K562 (cell line): ENCODE results near the gene STK24. TPM values are rescaled to one million over a fixed set of nuclear protein-coding genes. Genes with fewer than 3 reads are reported as not detected.

Experiments
- ATAC-seq: fragments of 200-7000 bp; cut with Tn5 transposase; 3 replicates; pipeline ENCODE4 v1.9.1; 2020; ENCODE audit warnings: moderate library complexity
- BruUV-seq: library from RNA; stranded (reverse); fragments of 400-500 nt; replicated peaks from 2 replicates; lab custom pipeline; 2021; lab: Mats Ljungman, UMichigan
- CTCF ChIA-PET: fragments of 300-600 bp; formaldehyde crosslinking; extraction: SDS; loops from one replicate; lab custom pipeline; 2021; ENCODE audit warnings: low intra/inter-chr PET ratio; lab: Yijun Ruan, JAX
- POLR2A ChIA-PET: fragments of 300-600, 350-650 bp; sonication (Branson Sonifier 250); formaldehyde crosslinking; extraction: SDS; loops from one replicate; lab custom pipeline; 2021; ENCODE audit warnings: antibody characterized with exemption, inconsistent platforms; lab: Yijun Ruan, JAX
- DNase-seq, 4 experiments: peaks; one replicate each; pipeline versions ENCODE4 v3.0.0 to v3.0.0-alpha.2; 2011 to 2018; ENCODE audit warnings: low spot score in 3 of 4, mixed read lengths in 3 of 4; ENCODE audit errors: extremely low read depth in 1 of 4
- FAIRE-seq: peaks from 2 replicates; lab custom pipeline; 2011; peaks lifted over from hg19 to GRCh38; lab: Jason Lieb, UNC
- H2AFZ ChIP-seq: 2 replicates; pipeline ENCODE4 v1.6.0; 2011; ENCODE audit warnings: low read depth, low read length, control low read depth, inconsistent platforms
- H3K27ac ChIP-seq: fragments of 200-600 bp; 3 replicates; pipeline ENCODE4 v1.8.0; 2011; ENCODE audit warnings: low read depth, mild to moderate bottlenecking, control low read depth, inconsistent platforms, low read length, moderate library complexity, mixed read lengths; ENCODE audit errors: extremely low read depth
- H3K27me3 ChIP-seq, 2 experiments: fragments of 300-600 bp in 1 of 2; 2 replicates in 1 of 2; 3 replicates in 1 of 2; pipeline versions ENCODE4 v1.6.0 to v1.8.0; 2011; ENCODE audit warnings: inconsistent platforms in 2 of 2, low read length in 2 of 2, mild to moderate bottlenecking in 1 of 2, mixed read lengths in 1 of 2, moderate library complexity in 1 of 2; ENCODE audit not compliant: control insufficient read depth in 2 of 2, insufficient read depth in 2 of 2
- H3K36me3 ChIP-seq: fragments of 300-600 bp; 3 replicates; pipeline ENCODE4 v1.8.0; 2011; ENCODE audit warnings: mild to moderate bottlenecking, low read length, inconsistent platforms; ENCODE audit not compliant: control insufficient read depth, insufficient read depth
- H3K4me1 ChIP-seq, 2 experiments: fragments of 200-600 bp in 1 of 2; replicated peaks in 1 of 2; 2 replicates in 1 of 2; 3 replicates in 1 of 2; pipeline versions ENCODE4 v1.5.1 to v1.8.0; 2011; ENCODE audit warnings: inconsistent platforms in 2 of 2, low read length in 2 of 2, mild to moderate bottlenecking in 1 of 2, mixed read lengths in 1 of 2, moderate library complexity in 1 of 2; ENCODE audit not compliant: control insufficient read depth in 2 of 2, insufficient read depth in 2 of 2
- H3K4me2 ChIP-seq: 2 replicates; pipeline ENCODE4 v1.6.1; 2011; ENCODE audit warnings: low read length, control low read depth, inconsistent platforms, mixed read lengths; ENCODE audit not compliant: insufficient read depth
- H3K4me3 ChIP-seq: fragments of 200-600 bp; sonication (generic), shearing (Covaris generic); 2 replicates; pipeline ENCODE4 v1.5.1; 2016; ENCODE audit warnings: control low read depth, inconsistent platforms
- H3K79me2 ChIP-seq: fragments of 200-600 bp; 3 replicates; pipeline ENCODE4 v1.8.0; 2011; ENCODE audit warnings: low read length, inconsistent platforms; ENCODE audit not compliant: control insufficient read depth, insufficient read depth
- H3K9ac ChIP-seq, 2 experiments: 2 replicates each; pipeline versions ENCODE4 v1.6.0 to v1.6.1; 2011; ENCODE audit warnings: low read depth in 2 of 2, low read length in 2 of 2, control low read depth in 1 of 2, inconsistent platforms in 1 of 2, mild to moderate bottlenecking in 1 of 2, mixed read lengths in 1 of 2; ENCODE audit not compliant: insufficient read depth in 1 of 2
- H3K9me1 ChIP-seq: one replicate; pipeline ENCODE4 v1.6.0; 2011; ENCODE audit warnings: inconsistent platforms, mild to moderate bottlenecking, low read length, moderate library complexity; ENCODE audit not compliant: control insufficient read depth, insufficient read depth
- H3K9me3 ChIP-seq: replicated peaks from 2 replicates; pipeline ENCODE4 v1.5.1; 2011; ENCODE audit warnings: low read depth, low read length, inconsistent platforms; ENCODE audit not compliant: control insufficient read depth, insufficient read depth
- H4K20me1 ChIP-seq: replicated peaks from 2 replicates; pipeline ENCODE4 v1.6.1; 2011; ENCODE audit warnings: low read length, inconsistent platforms, mixed read lengths; ENCODE audit not compliant: control insufficient read depth, insufficient read depth
- PML ChIP-seq: IDR thresholded peaks from 2 replicates; pipeline ENCODE4 v1.6.1; 2012; ENCODE audit warnings: low read length, inconsistent platforms
- PTRF ChIP-seq: fragments of 450-650 bp; IDR thresholded peaks from 2 replicates; pipeline ENCODE4 v1.6.1; 2016; ENCODE audit warnings: mild to moderate bottlenecking, missing genetic modification characterization, missing compliant biosample characterization
- WGBS: fragments of 100-300 bp; shearing (Covaris generic); methylation state at CpG from one replicate; pipeline ENCODE4 v1.1.6; 2016; ENCODE audit warnings: low coverage, mixed read lengths; ENCODE audit not compliant: insufficient coverage; ENCODE audit errors: missing lambda C conversion rate; 5-methylcytosine and 5-hydroxymethylcytosine counted together
- in situ Hi-C: fragments of 300-500 bp; cut with MboI; formaldehyde crosslinking; loops from 4 replicates; pipeline ENCODE4 v1.15.0; 2018; ENCODE audit warnings: inconsistent platforms, mixed read lengths
- intact Hi-C: fragments of 100-400 bp; cut with micrococcal nuclease; formaldehyde crosslinking; loops from 2 replicates; pipeline ENCODE4 v1.14.2; 2022
- polyA plus RNA-seq, 8 experiments: library from polyadenylated mRNA; depleted of rRNA in 4 of 8; stranded (reverse) in 5 of 8; unstranded in 3 of 8; fragments of >200 nt; fragmentation: Nextera tagmentation in 2 of 8; fragmentation: Illumina TruSeq in 1 of 8; extraction: Ambion mirVana in 2 of 8; extraction: Trizol in 1 of 8; gene quantifications; 2 replicates each; pipeline versions ENCODE4 v1.2.1 to v1.2.3, GENCODE V29; 2011 to 2014; ENCODE audit warnings: inconsistent platforms in 1 of 8, missing spikeins in 1 of 8
- total RNA-seq, 7 experiments: library from RNA; depleted of rRNA in 6 of 7; stranded (reverse); fragments of >200 nt in 6 of 7; fragmentation: Illumina TruSeq in 2 of 7; extraction: Trizol in 2 of 7; gene quantifications; 2 replicates each; pipeline versions ENCODE4 v1.2.1 to v1.2.3, GENCODE V29; 2011 to 2021; ENCODE audit warnings: low replicate concordance in 1 of 7
- TF ChIP-seq, protein P1 (sequence below): fragments of 200-400 bp; formaldehyde crosslinking; IDR thresholded peaks from 2 replicates; pipeline ENCODE4 v1.6.1; 2017; ENCODE audit warnings: mild to moderate bottlenecking, low read depth, low read length, moderate library complexity
- TF ChIP-seq, protein P2 (sequence below): sonication (generic); formaldehyde crosslinking; IDR thresholded peaks from 2 replicates; pipeline ENCODE4 v1.8.0; 2022; ENCODE audit warnings: missing genetic modification reagents, mild to moderate bottlenecking, borderline replicate concordance
- TF ChIP-seq, protein P3 (sequence below): fragments of 450-650 bp; IDR thresholded peaks from 2 replicates; pipeline ENCODE4 v1.6.1; 2017; ENCODE audit warnings: mild to moderate bottlenecking, moderate library complexity
- TF ChIP-seq, protein P4 (sequence below): fragments of 450-650 bp; IDR thresholded peaks from 2 replicates; pipeline ENCODE4 v1.6.1; 2016; ENCODE audit warnings: mild to moderate bottlenecking, moderate library complexity

STK24 gene
- total and polyA plus RNA-seq, 9 of the 15 experiments (the other 6 are each of a cell fraction or from before 2014, with no cell fraction given): 3.8 to 78.4 (median 28.2) TPM

DNA sequence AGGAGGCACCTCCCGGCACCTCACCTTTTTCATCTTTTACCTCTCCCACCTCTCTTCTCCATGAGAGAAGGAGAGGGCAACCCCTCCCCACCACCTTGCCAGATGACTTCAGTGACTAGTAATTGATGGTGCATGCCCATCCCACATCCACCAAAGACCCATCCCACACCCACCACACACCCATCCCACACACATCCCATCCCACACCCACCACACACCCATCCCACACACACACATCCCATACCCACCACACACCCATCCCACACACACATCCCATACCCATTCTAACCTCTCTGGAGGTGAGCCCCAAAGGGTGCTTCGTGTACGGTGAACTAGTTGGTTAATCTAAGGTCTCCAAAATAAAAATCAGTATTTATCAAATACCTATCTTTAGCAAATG, 44.7 kb downstream of the STK24 start:
- Histone ChIP-seq H4K20me1 (peaks cover 34% of the 10 kb centered on the region), H3K9me3 (no peaks in the 10 kb centered on the region), H3K36me3 (no peaks in the 10 kb centered on the region), H3K9me1 (no peaks in the 10 kb centered on the region), H3K27ac (no peak overlapping the region), H3K9ac (no peak overlapping the region), H3K4me1 (peaks cover 3 to 18% of the 10 kb centered on the region in 2 experiments; a peak in 2 of 5 replicates), H3K79me2 (peaks cover 88% of the 10 kb centered on the region), H3K4me3 (no peak overlapping the region), H2AFZ (no peak overlapping the region), H3K27me3 (no peaks in the 10 kb centered on the region), H3K4me2 (no peak overlapping the region)
- ATAC-seq (no peak), DNase-seq (no peak), FAIRE-seq (no peak)
- 70% methylated on average over 2 of the region's 3 CpGs for WGBS
- BruUV-seq: no TSS peak
- intact Hi-C loops: no loop called here
- CTCF ChIA-PET: no interaction called here
- in situ Hi-C loops: no loop called here
- POLR2A ChIA-PET: interaction anchor here (1.4 kb wide), 1 partner anchor 23 kb away, joined by 6 read pairs; no protein-coding TSS in a partner anchor
- TF ChIP-seq, protein P1, sequence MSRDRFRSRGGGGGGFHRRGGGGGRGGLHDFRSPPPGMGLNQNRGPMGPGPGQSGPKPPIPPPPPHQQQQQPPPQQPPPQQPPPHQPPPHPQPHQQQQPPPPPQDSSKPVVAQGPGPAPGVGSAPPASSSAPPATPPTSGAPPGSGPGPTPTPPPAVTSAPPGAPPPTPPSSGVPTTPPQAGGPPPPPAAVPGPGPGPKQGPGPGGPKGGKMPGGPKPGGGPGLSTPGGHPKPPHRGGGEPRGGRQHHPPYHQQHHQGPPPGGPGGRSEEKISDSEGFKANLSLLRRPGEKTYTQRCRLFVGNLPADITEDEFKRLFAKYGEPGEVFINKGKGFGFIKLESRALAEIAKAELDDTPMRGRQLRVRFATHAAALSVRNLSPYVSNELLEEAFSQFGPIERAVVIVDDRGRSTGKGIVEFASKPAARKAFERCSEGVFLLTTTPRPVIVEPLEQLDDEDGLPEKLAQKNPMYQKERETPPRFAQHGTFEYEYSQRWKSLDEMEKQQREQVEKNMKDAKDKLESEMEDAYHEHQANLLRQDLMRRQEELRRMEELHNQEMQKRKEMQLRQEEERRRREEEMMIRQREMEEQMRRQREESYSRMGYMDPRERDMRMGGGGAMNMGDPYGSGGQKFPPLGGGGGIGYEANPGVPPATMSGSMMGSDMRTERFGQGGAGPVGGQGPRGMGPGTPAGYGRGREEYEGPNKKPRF: no peak
- TF ChIP-seq, protein P2, sequence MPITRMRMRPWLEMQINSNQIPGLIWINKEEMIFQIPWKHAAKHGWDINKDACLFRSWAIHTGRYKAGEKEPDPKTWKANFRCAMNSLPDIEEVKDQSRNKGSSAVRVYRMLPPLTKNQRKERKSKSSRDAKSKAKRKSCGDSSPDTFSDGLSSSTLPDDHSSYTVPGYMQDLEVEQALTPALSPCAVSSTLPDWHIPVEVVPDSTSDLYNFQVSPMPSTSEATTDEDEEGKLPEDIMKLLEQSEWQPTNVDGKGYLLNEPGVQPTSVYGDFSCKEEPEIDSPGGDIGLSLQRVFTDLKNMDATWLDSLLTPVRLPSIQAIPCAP (CRISPR knock-in tag): no peak
- TF ChIP-seq PTRF (no peak), PML (no peak)
- TF ChIP-seq, protein P3, sequence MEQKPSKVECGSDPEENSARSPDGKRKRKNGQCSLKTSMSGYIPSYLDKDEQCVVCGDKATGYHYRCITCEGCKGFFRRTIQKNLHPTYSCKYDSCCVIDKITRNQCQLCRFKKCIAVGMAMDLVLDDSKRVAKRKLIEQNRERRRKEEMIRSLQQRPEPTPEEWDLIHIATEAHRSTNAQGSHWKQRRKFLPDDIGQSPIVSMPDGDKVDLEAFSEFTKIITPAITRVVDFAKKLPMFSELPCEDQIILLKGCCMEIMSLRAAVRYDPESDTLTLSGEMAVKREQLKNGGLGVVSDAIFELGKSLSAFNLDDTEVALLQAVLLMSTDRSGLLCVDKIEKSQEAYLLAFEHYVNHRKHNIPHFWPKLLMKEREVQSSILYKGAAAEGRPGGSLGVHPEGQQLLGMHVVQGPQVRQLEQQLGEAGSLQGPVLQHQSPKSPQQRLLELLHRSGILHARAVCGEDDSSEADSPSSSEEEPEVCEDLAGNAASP: no peak
- TF ChIP-seq, protein P4, sequence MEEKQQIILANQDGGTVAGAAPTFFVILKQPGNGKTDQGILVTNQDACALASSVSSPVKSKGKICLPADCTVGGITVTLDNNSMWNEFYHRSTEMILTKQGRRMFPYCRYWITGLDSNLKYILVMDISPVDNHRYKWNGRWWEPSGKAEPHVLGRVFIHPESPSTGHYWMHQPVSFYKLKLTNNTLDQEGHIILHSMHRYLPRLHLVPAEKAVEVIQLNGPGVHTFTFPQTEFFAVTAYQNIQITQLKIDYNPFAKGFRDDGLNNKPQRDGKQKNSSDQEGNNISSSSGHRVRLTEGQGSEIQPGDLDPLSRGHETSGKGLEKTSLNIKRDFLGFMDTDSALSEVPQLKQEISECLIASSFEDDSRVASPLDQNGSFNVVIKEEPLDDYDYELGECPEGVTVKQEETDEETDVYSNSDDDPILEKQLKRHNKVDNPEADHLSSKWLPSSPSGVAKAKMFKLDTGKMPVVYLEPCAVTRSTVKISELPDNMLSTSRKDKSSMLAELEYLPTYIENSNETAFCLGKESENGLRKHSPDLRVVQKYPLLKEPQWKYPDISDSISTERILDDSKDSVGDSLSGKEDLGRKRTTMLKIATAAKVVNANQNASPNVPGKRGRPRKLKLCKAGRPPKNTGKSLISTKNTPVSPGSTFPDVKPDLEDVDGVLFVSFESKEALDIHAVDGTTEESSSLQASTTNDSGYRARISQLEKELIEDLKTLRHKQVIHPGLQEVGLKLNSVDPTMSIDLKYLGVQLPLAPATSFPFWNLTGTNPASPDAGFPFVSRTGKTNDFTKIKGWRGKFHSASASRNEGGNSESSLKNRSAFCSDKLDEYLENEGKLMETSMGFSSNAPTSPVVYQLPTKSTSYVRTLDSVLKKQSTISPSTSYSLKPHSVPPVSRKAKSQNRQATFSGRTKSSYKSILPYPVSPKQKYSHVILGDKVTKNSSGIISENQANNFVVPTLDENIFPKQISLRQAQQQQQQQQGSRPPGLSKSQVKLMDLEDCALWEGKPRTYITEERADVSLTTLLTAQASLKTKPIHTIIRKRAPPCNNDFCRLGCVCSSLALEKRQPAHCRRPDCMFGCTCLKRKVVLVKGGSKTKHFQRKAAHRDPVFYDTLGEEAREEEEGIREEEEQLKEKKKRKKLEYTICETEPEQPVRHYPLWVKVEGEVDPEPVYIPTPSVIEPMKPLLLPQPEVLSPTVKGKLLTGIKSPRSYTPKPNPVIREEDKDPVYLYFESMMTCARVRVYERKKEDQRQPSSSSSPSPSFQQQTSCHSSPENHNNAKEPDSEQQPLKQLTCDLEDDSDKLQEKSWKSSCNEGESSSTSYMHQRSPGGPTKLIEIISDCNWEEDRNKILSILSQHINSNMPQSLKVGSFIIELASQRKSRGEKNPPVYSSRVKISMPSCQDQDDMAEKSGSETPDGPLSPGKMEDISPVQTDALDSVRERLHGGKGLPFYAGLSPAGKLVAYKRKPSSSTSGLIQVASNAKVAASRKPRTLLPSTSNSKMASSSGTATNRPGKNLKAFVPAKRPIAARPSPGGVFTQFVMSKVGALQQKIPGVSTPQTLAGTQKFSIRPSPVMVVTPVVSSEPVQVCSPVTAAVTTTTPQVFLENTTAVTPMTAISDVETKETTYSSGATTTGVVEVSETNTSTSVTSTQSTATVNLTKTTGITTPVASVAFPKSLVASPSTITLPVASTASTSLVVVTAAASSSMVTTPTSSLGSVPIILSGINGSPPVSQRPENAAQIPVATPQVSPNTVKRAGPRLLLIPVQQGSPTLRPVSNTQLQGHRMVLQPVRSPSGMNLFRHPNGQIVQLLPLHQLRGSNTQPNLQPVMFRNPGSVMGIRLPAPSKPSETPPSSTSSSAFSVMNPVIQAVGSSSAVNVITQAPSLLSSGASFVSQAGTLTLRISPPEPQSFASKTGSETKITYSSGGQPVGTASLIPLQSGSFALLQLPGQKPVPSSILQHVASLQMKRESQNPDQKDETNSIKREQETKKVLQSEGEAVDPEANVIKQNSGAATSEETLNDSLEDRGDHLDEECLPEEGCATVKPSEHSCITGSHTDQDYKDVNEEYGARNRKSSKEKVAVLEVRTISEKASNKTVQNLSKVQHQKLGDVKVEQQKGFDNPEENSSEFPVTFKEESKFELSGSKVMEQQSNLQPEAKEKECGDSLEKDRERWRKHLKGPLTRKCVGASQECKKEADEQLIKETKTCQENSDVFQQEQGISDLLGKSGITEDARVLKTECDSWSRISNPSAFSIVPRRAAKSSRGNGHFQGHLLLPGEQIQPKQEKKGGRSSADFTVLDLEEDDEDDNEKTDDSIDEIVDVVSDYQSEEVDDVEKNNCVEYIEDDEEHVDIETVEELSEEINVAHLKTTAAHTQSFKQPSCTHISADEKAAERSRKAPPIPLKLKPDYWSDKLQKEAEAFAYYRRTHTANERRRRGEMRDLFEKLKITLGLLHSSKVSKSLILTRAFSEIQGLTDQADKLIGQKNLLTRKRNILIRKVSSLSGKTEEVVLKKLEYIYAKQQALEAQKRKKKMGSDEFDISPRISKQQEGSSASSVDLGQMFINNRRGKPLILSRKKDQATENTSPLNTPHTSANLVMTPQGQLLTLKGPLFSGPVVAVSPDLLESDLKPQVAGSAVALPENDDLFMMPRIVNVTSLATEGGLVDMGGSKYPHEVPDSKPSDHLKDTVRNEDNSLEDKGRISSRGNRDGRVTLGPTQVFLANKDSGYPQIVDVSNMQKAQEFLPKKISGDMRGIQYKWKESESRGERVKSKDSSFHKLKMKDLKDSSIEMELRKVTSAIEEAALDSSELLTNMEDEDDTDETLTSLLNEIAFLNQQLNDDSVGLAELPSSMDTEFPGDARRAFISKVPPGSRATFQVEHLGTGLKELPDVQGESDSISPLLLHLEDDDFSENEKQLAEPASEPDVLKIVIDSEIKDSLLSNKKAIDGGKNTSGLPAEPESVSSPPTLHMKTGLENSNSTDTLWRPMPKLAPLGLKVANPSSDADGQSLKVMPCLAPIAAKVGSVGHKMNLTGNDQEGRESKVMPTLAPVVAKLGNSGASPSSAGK: no peak
